Measurements from ENCODE around the gene RWDD3.

DNA sequence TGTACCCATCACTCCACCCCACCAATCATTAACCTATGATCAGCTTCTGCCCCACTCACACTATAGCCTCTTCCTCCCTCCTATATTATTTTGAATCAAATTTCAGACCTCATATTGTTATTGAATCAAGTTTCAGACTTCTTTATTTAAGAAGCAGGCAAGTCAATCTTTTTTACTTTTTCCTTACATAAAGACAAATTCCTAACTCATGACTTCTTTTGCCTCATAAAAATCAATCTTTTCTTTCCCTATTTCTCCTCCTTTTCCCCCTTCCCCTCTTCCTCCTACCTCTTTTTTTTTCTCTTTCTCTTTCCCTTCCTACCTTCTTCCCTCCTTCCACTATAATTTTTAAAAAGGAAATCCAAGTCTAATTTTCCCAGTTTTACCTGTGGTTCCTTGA lies 4.3 kb upstream of the RWDD3 start:
- TF ChIP-seq ZNF175 (tag by site-specific recombination; IDR thresholded peaks at IDR 0.05), result no peak
- TF ChIP-seq ZBTB8A (tag by site-specific recombination; IDR thresholded peaks at IDR 0.05), result no peak
- TF ChIP-seq ZNF16 (tag by site-specific recombination; IDR thresholded peaks at IDR 0.05; ENCODE audit: low read depth), result no peak
- no peak for TF ChIP-seq HOXA7 (CRISPR knock-in tag; IDR thresholded peaks at IDR 0.05; ENCODE audit: borderline replicate concordance)
- TF ChIP-seq TCF7L2 (IDR thresholded peaks at IDR 0.05; ENCODE audit: borderline replicate concordance, low read depth, low read length), result no peak
- TF ChIP-seq, protein P1, sequence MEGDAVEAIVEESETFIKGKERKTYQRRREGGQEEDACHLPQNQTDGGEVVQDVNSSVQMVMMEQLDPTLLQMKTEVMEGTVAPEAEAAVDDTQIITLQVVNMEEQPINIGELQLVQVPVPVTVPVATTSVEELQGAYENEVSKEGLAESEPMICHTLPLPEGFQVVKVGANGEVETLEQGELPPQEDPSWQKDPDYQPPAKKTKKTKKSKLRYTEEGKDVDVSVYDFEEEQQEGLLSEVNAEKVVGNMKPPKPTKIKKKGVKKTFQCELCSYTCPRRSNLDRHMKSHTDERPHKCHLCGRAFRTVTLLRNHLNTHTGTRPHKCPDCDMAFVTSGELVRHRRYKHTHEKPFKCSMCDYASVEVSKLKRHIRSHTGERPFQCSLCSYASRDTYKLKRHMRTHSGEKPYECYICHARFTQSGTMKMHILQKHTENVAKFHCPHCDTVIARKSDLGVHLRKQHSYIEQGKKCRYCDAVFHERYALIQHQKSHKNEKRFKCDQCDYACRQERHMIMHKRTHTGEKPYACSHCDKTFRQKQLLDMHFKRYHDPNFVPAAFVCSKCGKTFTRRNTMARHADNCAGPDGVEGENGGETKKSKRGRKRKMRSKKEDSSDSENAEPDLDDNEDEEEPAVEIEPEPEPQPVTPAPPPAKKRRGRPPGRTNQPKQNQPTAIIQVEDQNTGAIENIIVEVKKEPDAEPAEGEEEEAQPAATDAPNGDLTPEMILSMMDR (tag by site-specific recombination; IDR thresholded peaks at IDR 0.05), result no peak
- no peak for TF ChIP-seq ZNF121 (tag by site-specific recombination; IDR thresholded peaks at IDR 0.05)
- TF ChIP-seq, protein P2, sequence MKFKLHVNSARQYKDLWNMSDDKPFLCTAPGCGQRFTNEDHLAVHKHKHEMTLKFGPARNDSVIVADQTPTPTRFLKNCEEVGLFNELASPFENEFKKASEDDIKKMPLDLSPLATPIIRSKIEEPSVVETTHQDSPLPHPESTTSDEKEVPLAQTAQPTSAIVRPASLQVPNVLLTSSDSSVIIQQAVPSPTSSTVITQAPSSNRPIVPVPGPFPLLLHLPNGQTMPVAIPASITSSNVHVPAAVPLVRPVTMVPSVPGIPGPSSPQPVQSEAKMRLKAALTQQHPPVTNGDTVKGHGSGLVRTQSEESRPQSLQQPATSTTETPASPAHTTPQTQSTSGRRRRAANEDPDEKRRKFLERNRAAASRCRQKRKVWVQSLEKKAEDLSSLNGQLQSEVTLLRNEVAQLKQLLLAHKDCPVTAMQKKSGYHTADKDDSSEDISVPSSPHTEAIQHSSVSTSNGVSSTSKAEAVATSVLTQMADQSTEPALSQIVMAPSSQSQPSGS (tag by site-specific recombination; IDR thresholded peaks at IDR 0.05; ENCODE audit: low read depth), result no peak
- no peak for TF ChIP-seq ZEB2 (tag by site-specific recombination; IDR thresholded peaks at IDR 0.05)
- TF ChIP-seq, protein P3, sequence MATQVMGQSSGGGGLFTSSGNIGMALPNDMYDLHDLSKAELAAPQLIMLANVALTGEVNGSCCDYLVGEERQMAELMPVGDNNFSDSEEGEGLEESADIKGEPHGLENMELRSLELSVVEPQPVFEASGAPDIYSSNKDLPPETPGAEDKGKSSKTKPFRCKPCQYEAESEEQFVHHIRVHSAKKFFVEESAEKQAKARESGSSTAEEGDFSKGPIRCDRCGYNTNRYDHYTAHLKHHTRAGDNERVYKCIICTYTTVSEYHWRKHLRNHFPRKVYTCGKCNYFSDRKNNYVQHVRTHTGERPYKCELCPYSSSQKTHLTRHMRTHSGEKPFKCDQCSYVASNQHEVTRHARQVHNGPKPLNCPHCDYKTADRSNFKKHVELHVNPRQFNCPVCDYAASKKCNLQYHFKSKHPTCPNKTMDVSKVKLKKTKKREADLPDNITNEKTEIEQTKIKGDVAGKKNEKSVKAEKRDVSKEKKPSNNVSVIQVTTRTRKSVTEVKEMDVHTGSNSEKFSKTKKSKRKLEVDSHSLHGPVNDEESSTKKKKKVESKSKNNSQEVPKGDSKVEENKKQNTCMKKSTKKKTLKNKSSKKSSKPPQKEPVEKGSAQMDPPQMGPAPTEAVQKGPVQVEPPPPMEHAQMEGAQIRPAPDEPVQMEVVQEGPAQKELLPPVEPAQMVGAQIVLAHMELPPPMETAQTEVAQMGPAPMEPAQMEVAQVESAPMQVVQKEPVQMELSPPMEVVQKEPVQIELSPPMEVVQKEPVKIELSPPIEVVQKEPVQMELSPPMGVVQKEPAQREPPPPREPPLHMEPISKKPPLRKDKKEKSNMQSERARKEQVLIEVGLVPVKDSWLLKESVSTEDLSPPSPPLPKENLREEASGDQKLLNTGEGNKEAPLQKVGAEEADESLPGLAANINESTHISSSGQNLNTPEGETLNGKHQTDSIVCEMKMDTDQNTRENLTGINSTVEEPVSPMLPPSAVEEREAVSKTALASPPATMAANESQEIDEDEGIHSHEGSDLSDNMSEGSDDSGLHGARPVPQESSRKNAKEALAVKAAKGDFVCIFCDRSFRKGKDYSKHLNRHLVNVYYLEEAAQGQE (tag by site-specific recombination; IDR thresholded peaks at IDR 0.05), result no peak
- TF ChIP-seq, protein P4, sequence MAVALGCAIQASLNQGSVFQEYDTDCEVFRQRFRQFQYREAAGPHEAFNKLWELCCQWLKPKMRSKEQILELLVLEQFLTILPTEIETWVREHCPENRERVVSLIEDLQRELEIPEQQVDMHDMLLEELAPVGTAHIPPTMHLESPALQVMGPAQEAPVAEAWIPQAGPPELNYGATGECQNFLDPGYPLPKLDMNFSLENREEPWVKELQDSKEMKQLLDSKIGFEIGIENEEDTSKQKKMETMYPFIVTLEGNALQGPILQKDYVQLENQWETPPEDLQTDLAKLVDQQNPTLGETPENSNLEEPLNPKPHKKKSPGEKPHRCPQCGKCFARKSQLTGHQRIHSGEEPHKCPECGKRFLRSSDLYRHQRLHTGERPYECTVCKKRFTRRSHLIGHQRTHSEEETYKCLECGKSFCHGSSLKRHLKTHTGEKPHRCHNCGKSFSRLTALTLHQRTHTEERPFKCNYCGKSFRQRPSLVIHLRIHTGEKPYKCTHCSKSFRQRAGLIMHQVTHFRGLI (tag by site-specific recombination; IDR thresholded peaks at IDR 0.05), result no peak
